ENCODE data around the gene ARL6IP5. TPM values are rescaled to one million over a fixed set of nuclear protein-coding genes. Genes with fewer than 3 reads are reported as not detected.

The ARL6IP5 gene
- total and polyA plus RNA-seq, 2 of the 13 experiments (the other 11 are each of a cell fraction or from before 2014, with no cell fraction given), result 23.7 to 29.6 TPM

DNA sequence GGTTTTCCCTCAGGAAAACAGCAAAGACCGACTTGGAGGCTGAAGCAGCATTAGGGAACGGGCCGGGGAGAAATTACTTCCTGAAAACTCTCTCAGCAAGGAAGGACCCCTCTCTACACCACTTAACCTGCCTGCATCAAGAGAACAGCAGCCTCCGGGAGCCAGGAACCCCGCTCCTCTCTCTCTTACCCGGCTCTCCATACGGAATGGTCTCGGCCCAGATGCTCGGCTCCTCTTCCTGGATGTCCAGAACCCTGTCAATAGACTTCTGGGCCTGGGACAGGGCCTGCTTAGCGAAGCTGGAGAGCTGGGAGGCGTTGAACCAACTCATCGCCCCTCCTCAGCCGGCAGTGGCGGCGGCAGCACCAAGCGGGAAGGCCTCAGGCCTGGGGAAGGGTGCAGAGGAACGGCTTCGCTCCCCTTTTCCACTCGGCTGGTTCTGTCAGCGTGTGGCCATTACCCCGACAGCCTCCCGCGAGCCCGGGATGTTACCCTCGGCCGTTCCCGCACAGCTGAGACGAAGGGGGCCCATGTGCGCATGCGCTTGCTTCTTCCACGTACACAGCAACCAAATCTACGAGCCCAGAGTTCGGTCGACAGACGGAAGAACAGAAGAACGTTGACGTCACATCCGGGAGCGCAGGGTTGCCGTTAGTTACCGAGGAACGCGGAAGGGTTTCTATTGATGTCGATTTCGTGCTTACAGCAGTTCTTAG lies 32.8 kb upstream of the ARL6IP5 start, which contains the start of gene TMF1 (continued):
- TF ChIP-seq, protein P1, sequence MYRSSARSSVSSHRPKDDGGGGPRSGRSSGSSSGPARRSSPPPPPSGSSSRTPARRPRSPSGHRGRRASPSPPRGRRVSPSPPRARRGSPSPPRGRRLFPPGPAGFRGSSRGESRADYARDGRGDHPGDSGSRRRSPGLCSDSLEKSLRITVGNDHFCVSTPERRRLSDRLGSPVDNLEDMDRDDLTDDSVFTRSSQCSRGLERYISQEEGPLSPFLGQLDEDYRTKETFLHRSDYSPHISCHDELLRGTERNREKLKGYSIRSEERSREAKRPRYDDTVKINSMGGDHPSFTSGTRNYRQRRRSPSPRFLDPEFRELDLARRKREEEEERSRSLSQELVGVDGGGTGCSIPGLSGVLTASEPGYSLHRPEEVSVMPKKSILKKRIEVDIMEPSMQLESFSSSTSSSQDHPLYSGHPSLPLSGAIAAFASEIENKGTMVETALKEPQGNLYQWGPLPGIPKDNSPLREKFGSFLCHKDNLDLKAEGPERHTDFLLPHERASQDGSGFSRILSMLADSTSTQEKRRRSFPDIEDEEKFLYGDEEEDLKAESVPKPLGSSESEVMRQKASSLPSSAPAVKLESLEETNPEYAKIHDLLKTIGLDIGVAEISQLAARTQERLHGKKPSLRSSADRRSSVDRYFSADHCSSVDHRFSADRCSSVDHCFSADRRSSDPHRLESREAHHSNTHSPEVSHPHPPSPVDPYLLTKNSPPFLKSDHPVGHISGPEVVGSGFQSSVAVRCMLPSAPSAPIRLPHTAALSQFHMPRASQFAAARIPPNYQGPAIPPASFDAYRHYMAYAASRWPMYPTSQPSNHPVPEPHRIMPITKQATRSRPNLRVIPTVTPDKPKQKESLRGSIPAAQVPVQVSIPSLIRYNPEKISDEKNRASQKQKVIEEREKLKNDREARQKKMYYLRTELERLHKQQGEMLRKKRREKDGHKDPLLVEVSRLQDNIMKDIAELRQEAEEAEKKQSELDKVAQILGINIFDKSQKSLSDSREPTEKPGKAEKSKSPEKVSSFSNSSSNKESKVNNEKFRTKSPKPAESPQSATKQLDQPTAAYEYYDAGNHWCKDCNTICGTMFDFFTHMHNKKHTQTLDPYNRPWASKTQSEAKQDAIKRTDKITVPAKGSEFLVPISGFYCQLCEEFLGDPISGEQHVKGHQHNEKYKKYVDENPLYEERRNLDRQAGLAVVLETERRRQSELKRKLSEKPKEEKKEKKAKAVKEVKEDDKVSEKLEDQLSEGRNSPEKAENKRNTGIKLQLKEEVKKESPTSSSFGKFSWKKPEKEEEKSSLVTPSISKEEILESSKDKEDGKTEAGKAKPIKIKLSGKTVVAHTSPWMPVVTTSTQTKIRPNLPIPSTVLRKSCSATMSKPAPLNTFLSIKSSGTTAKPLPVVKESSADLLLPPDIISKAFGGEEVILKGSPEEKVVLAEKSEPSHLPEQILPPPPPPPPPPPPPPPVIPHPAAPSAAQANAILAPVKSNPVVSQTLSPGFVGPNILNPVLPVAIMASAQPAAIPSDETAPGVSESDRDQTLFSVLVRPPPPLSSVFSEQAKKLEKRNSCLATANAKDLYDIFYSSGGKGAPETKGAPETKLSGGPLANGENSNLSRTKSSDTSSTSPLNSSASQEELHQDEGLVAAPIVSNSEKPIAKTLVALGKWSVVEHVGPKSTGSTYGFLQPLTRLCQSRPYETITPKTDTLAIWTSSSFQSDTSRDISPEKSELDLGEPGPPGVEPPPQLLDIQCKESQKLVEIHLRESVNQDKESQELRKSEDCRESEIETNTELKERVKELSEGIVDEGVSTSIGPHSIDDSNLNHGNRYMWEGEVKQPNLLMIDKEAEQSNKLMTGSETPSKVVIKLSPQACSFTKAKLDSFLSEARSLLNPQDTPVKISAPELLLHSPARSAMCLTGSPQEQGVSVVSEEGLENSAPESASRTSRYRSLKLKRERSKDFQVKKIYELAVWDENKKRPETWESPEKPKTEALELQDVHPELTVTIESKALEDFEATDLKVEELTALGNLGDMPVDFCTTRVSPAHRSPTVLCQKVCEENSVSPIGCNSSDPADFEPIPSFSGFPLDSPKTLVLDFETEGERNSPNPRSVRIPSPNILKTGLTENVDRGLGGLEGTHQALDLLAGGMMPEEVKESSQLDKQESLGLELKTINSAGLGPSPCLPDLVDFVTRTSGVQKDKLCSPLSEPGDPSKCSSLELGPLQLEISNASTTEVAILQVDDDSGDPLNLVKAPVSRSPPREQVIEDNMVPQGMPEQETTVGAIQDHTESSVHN (CRISPR knock-in tag; IDR thresholded peaks at IDR 0.05), result no peak
- TF ChIP-seq MXI1 (IDR thresholded peaks at IDR 0.05; ENCODE audit: borderline replicate concordance, low read depth, low read length) (peak; percentile 94; the same call in 2 of the 3 replicates), SRF (IDR thresholded peaks at IDR 0.05; ENCODE audit: low read depth, low read length) (no peak), EHMT2 (IDR thresholded peaks at IDR 0.05; ENCODE audit: borderline replicate concordance, low read depth, low read length) (no peak), TAF1 (CRISPR knock-in tag; IDR thresholded peaks at IDR 0.05) (peak; percentile 85), TOE1 (CRISPR knock-in tag; IDR thresholded peaks at IDR 0.05) (no peak), SATB2 (CRISPR knock-in tag; IDR thresholded peaks at IDR 0.05) (no peak), ZNF382 (CRISPR knock-in tag; IDR thresholded peaks at IDR 0.05; ENCODE audit: borderline replicate concordance) (no peak)
- TF ChIP-seq, protein P2, sequence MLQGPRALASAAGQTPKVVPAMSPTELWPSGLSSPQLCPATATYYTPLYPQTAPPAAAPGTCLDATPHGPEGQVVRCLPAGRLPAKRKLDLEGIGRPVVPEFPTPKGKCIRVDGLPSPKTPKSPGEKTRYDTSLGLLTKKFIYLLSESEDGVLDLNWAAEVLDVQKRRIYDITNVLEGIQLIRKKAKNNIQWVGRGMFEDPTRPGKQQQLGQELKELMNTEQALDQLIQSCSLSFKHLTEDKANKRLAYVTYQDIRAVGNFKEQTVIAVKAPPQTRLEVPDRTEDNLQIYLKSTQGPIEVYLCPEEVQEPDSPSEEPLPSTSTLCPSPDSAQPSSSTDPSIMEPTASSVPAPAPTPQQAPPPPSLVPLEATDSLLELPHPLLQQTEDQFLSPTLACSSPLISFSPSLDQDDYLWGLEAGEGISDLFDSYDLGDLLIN (CRISPR knock-in tag; IDR thresholded peaks at IDR 0.05; ENCODE audit: borderline replicate concordance), result no peak
- TF ChIP-seq, protein P3, sequence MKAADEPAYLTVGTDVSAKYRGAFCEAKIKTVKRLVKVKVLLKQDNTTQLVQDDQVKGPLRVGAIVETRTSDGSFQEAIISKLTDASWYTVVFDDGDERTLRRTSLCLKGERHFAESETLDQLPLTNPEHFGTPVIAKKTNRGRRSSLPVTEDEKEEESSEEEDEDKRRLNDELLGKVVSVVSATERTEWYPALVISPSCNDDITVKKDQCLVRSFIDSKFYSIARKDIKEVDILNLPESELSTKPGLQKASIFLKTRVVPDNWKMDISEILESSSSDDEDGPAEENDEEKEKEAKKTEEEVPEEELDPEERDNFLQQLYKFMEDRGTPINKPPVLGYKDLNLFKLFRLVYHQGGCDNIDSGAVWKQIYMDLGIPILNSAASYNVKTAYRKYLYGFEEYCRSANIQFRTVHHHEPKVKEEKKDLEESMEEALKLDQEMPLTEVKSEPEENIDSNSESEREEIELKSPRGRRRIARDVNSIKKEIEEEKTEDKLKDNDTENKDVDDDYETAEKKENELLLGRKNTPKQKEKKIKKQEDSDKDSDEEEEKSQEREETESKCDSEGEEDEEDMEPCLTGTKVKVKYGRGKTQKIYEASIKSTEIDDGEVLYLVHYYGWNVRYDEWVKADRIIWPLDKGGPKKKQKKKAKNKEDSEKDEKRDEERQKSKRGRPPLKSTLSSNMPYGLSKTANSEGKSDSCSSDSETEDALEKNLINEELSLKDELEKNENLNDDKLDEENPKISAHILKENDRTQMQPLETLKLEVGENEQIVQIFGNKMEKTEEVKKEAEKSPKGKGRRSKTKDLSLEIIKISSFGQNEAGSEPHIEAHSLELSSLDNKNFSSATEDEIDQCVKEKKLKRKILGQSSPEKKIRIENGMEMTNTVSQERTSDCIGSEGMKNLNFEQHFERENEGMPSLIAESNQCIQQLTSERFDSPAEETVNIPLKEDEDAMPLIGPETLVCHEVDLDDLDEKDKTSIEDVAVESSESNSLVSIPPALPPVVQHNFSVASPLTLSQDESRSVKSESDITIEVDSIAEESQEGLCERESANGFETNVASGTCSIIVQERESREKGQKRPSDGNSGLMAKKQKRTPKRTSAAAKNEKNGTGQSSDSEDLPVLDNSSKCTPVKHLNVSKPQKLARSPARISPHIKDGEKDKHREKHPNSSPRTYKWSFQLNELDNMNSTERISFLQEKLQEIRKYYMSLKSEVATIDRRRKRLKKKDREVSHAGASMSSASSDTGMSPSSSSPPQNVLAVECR (CRISPR knock-in tag; IDR thresholded peaks at IDR 0.05; ENCODE audit: borderline replicate concordance), result peak; percentile 90
- TF ChIP-seq, protein P4, sequence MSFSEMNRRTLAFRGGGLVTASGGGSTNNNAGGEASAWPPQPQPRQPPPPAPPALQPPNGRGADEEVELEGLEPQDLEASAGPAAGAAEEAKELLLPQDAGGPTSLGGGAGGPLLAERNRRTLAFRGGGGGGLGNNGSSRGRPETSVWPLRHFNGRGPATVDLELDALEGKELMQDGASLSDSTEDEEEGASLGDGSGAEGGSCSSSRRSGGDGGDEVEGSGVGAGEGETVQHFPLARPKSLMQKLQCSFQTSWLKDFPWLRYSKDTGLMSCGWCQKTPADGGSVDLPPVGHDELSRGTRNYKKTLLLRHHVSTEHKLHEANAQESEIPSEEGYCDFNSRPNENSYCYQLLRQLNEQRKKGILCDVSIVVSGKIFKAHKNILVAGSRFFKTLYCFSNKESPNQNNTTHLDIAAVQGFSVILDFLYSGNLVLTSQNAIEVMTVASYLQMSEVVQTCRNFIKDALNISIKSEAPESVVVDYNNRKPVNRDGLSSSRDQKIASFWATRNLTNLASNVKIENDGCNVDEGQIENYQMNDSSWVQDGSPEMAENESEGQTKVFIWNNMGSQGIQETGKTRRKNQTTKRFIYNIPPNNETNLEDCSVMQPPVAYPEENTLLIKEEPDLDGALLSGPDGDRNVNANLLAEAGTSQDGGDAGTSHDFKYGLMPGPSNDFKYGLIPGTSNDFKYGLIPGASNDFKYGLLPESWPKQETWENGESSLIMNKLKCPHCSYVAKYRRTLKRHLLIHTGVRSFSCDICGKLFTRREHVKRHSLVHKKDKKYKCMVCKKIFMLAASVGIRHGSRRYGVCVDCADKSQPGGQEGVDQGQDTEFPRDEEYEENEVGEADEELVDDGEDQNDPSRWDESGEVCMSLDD (CRISPR knock-in tag; IDR thresholded peaks at IDR 0.05; ENCODE audit: borderline replicate concordance), result 0 out of 2 replicates have a peak, but pooled peaks have one; percentile 22

Data from HepG2 (cell line).